Heart left ventricle (tissue), 13 donors: ENCODE results near the gene TM4SF20.
A peak's percentile ranks its signal among the peaks of the same experiment; 100 is the strongest.

Experiments
- POLR2A ChIP-seq, 2 donors: fragments of 450-650 bp; IDR thresholded peaks; one replicate each; pipeline ENCODE4 v1.6.1; 2017; ENCODE audit warnings: antibody characterized with exemption in 2 of 2, mild to moderate bottlenecking in 2 of 2, moderate library complexity in 2 of 2
- TF ChIP-seq, protein P1 (sequence below), 12 donors: fragments of 200-600 bp; sonication (generic) in 4 of 12; IDR thresholded peaks; one replicate each; pipeline versions ENCODE4 v1.5.0 to v1.8.0; 2018 to 2022; ENCODE audit warnings: antibody characterized with exemption in 12 of 12, mild to moderate bottlenecking in 5 of 12
- donor health status: ischemic (EF 13 %, LVEDD 7.1; RV severe dilation, severe dysfunction).
- donor health status: DM: no; HTN: yes; CAD: no.
- donor health status: DM: no; HTN: no; CAD: no.
- donor health status: ischemic (EF 25% LVEDD 6.9; RV normal size, moderate dysfunction).
- donor health status: ischemic (EF 25% LVEDD 5.7; RV mildly dilated, moderate dysfunction).
- donor health status: ischemic (EF 35%, LVEDD 5.7; RV mildly dilated, moderate dysfunction).
- donor health status: nonischemic (EF 11% LVEDD 7.7; RV severe dilation, severe dysfunction).
- donor health status: DM: yes; HTN: yes; CAD: no.
- donor health status: PGD.
- donor health status: ischemic (EF 29% LVEDD 5.4; RV normal size, mild dysfunction).
- donor health status: nonischemic (EF 23%, LVEDD 6.1; RV moderate dilation, normal function).

DNA sequence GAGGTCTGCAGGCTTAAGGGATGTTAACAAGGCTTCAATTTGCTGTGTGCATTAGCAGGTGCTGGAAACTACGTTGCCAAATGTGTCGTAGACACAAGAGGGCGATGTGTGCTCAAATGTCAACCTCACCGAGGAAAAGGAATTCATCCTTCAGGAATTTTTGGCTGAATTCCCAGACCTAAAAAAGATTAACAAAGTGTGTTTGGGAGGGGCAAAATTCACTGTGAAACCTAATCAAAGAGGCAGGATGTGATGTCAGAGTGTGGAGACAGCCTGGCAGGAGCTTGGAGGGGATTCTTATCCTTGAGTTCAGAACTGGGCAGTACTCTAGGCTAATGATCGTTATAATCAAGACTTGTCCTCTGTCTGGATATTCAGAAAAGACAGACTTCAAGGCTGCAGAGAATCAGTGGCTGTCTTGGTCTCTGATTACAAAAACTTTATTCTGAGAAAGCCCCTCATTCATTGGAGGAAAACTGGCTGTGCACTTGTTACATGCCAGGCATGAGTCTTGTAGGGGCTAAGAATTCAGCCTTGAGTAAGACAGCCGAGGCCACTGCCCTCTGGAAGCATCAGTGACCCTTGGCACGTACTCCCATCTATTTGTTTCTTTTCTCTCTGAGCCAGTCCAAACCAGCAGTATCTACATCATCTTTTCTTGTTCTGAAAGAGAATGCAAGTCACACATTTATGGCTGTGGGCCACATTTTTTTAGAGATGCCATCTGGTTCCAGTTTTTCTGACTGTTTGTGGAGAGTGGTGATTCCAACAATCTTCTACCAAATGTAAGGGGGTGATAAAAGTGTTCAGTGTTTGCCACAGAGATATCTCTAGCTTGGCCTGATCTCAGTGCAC, 27.3 kb upstream of the TM4SF20 start:
- TF ChIP-seq, protein P1, sequence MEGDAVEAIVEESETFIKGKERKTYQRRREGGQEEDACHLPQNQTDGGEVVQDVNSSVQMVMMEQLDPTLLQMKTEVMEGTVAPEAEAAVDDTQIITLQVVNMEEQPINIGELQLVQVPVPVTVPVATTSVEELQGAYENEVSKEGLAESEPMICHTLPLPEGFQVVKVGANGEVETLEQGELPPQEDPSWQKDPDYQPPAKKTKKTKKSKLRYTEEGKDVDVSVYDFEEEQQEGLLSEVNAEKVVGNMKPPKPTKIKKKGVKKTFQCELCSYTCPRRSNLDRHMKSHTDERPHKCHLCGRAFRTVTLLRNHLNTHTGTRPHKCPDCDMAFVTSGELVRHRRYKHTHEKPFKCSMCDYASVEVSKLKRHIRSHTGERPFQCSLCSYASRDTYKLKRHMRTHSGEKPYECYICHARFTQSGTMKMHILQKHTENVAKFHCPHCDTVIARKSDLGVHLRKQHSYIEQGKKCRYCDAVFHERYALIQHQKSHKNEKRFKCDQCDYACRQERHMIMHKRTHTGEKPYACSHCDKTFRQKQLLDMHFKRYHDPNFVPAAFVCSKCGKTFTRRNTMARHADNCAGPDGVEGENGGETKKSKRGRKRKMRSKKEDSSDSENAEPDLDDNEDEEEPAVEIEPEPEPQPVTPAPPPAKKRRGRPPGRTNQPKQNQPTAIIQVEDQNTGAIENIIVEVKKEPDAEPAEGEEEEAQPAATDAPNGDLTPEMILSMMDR (IDR thresholded peaks at IDR 0.05): peak; percentile 48 to 84 (median 73)
- TF ChIP-seq POLR2A (IDR thresholded peaks at IDR 0.05): no peak
